ENCODE data around the gene BRIP1. TPM values are rescaled to one million over a fixed set of nuclear protein-coding genes. Genes with fewer than 3 reads are reported as not detected.

The BRIP1 gene
- polyA plus RNA-seq, 1 experiment = 2.9 TPM

- H3K4me3 ChIP-seq (ENCODE audit: low read depth, low read length) = no peak overlapping the region
- no peak for TF ChIP-seq CTCF (IDR thresholded peaks at IDR 0.05; ENCODE audit: insufficient read depth, low read depth, low read length)
- H3K27me3 ChIP-seq (ENCODE audit: control insufficient read depth, insufficient read depth, low read length) = no peaks in the 10 kb centered on the region
- ChIA-PET CTCF (interaction anchor here (0.6 kb wide), 1 partner anchor 42 kb away, joined by 3 read pairs; no protein-coding TSS in a partner anchor), POLR2A (no interaction called here)
- DNase-seq (ENCODE audit: low read depth) = no peak
- no peaks in the 10 kb centered on the region for H3K36me3 ChIP-seq (ENCODE audit: control insufficient read depth, insufficient read depth, low read length)
Observed at GRCh38 chr17:61695779-61696337, 167.5 kb downstream of the BRIP1 start.

- TF ChIP-seq CTCF (IDR thresholded peaks at IDR 0.05; ENCODE audit: insufficient read depth, low read depth, low read length) = no peak
- ChIA-PET POLR2A (no interaction called here), CTCF (no interaction called here)
- Histone ChIP-seq H3K27me3 (ENCODE audit: control insufficient read depth, insufficient read depth, low read length) (no peaks in the 10 kb centered on the region), H3K4me3 (ENCODE audit: low read depth, low read length) (no peak overlapping the region), H3K36me3 (ENCODE audit: control insufficient read depth, insufficient read depth, low read length) (no peaks in the 10 kb centered on the region)
- no peak for DNase-seq (ENCODE audit: low read depth)
Observed at GRCh38 chr17:61694095-61694494, 169.2 kb downstream of the BRIP1 start.

GRCh38 chr17:61689610-61690180 lies 173.6 kb downstream of the BRIP1 start:
- TF ChIP-seq CTCF (IDR thresholded peaks at IDR 0.05; ENCODE audit: insufficient read depth, low read depth, low read length) = no peak
- ChIA-PET CTCF (interaction anchor here (0.6 to 0.7 kb wide), 2 partner anchors 9 to 15 kb away, joined by 3 read pairs; no protein-coding TSS in a partner anchor), POLR2A (no interaction called here)
- no peak overlapping the region for H3K4me3 ChIP-seq (ENCODE audit: low read depth, low read length)
- no peaks in the 10 kb centered on the region for H3K36me3 ChIP-seq (ENCODE audit: control insufficient read depth, insufficient read depth, low read length)
- no peaks in the 10 kb centered on the region for H3K27me3 ChIP-seq (ENCODE audit: control insufficient read depth, insufficient read depth, low read length)
- DNase-seq (ENCODE audit: low read depth) = no peak

- Histone ChIP-seq H3K4me3 (ENCODE audit: low read depth, low read length) (no peak overlapping the region), H3K27me3 (ENCODE audit: control insufficient read depth, insufficient read depth, low read length) (no peaks in the 10 kb centered on the region), H3K36me3 (ENCODE audit: control insufficient read depth, insufficient read depth, low read length) (no peaks in the 10 kb centered on the region)
- DNase-seq (ENCODE audit: low read depth) = no peak
- POLR2A ChIA-PET = interaction anchor here (0.7 kb wide), 1 partner anchor 88 kb away, joined by 4 read pairs; no protein-coding TSS in a partner anchor
- no peak for TF ChIP-seq CTCF (IDR thresholded peaks at IDR 0.05; ENCODE audit: insufficient read depth, low read depth, low read length)
- CTCF ChIA-PET = interaction anchor here (1.2 kb wide), 1 partner anchor 13 kb away, joined by 3 read pairs; no protein-coding TSS in a partner anchor
Observed at GRCh38 chr17:61687769-61688168, 175.6 kb downstream of the BRIP1 start.

GRCh38 chr17:61686113-61686512 lies 177.2 kb downstream of the BRIP1 start:
- Histone ChIP-seq H3K4me3 (ENCODE audit: low read depth, low read length) (no peak overlapping the region), H3K27me3 (ENCODE audit: control insufficient read depth, insufficient read depth, low read length) (no peaks in the 10 kb centered on the region), H3K36me3 (ENCODE audit: control insufficient read depth, insufficient read depth, low read length) (no peaks in the 10 kb centered on the region)
- CTCF ChIA-PET = no interaction called here
- no peak for DNase-seq (ENCODE audit: low read depth)
- no peak for TF ChIP-seq CTCF (IDR thresholded peaks at IDR 0.05; ENCODE audit: insufficient read depth, low read depth, low read length)
- POLR2A ChIA-PET = no interaction called here
